GM12872 (cell line): ENCODE results near the gene TMEM181.

Experiments
- CTCF ChIP-seq: IDR thresholded peaks from 3 replicates; pipeline ENCODE4 v1.5.1; 2011; ENCODE audit warnings: low read depth, mild to moderate bottlenecking, low read length, moderate library complexity; ENCODE audit not compliant: insufficient read depth

TMEM181 gene

GRCh38 chr6:158674342-158675131 lies 114.6 kb downstream of the TMEM181 start:
- no peak for TF ChIP-seq CTCF

- TF ChIP-seq CTCF = no peak
Measured at GRCh38 chr6:158677906-158678578, 118.2 kb downstream of the TMEM181 start.

- no peak for TF ChIP-seq CTCF
Measured at GRCh38 chr6:158680015-158680414, 120.1 kb downstream of the TMEM181 start.

GRCh38 chr6:158680481-158680880 lies 120.6 kb downstream of the TMEM181 start:
- no peak for TF ChIP-seq CTCF

GRCh38 chr6:158684311-158684710 lies 124.4 kb downstream of the TMEM181 start:
- TF ChIP-seq CTCF = no peak

- TF ChIP-seq CTCF = no peak
Measured at GRCh38 chr6:158684745-158685324, 124.9 kb downstream of the TMEM181 start.
